Amniotic epithelial cell (primary cell): ENCODE results near the gene ZNF576.
"Not testable (repeated sequence)": the region's sequence is repeated elsewhere in the genome, so short reads cannot be mapped to it uniquely, and the experiment has no call there.

ENCODE experiments used
- DNase-seq: peaks from one replicate; pipeline ENCODE4 v3.0.0-alpha.2; 2010; ENCODE audit warnings: low read depth

The ZNF576 gene

DNA sequence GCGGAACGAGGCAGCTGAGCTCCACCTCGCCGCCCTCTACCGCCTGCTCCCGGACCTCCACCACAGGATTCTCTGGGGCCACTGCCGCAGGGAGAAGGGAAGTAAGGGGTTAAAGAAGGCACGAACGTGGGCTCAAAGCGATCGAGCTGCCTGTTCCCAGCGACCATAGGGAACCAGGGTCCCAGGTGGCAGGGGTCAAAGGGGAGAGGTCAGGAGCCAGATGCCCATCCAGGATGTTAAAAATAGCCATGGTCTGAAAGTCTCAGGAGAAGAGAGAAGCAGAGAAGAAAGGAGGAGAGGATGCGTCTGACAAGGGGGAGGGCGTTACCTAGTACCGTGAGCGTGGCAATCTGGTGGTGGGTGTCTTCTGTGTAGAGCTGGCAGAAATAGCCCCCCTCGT lies 30.4 kb downstream of the ZNF576 start:
- no peak for DNase-seq

DNA sequence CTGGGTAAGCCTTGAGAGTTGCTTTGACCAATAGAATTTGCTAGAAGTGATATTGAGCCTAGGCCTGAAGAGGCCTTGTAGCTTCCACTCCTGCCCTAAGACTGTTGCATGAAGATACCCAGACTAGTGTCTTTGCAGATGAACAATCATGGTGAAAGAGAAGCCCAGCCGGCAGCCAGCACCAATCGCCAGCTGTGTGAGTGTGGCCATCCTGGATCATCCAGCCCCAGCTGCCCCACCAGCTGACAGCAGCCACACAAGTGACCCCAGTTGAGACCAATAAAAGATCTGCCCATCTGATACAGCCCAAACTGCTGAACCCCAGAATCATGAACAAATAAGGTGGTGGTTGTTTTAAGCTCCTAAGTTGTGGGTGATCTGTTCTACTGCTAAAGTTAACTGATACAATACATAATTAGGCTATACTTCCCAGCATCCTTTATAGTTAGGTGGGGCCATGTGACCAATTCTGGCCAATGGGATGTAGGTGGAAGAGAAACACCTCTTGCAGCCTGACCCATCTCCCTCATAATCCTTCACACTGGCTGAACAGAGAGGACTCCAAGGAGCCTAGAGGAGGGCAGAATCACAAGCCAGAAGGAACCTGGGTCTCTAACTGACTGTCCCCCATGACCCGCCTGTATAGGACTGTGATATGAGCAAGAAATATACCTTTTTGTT lies 32.4 kb downstream of the ZNF576 start:
- no peak for DNase-seq

DNA sequence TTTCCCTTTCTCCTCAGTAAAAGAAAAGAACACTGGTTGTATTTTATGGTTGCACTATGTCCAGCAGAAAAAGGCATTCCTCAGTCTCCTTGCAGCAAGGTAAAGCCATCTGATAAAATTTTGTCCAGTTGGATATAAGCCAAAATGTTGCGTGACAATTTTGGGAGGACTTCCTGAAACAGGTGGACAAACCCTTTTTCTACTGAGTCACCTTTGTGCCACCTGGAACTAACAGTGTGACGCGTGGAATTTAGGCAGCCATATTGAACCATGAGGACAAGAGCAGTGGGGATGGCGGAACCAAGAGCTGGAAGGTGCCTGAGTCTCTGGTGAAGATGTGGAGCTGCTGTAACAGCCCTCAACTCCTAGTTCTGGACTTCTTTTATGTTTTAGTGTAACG lies 35.1 kb downstream of the ZNF576 start:
- no peak for DNase-seq

DNA sequence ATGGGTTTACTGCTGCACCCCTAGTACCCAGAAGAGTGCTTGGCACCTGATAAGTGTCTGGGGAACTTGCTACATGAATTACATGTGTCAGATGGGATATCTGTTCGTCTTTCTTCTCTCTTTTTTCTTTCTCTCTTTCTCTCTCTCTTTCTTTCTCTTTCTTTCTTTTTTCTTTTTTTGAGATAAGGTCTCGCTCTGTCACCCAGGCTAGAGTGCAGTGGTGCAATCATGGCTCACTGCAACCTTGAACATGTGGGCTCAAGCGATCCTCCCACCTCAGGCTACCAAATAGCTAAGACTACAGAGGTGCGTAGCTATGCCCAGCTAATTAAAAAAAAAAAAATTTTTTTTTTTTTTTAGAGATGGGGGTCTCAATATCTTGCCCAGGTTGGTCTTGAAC lies 37.1 kb downstream of the ZNF576 start:
- no peak for DNase-seq

DNA sequence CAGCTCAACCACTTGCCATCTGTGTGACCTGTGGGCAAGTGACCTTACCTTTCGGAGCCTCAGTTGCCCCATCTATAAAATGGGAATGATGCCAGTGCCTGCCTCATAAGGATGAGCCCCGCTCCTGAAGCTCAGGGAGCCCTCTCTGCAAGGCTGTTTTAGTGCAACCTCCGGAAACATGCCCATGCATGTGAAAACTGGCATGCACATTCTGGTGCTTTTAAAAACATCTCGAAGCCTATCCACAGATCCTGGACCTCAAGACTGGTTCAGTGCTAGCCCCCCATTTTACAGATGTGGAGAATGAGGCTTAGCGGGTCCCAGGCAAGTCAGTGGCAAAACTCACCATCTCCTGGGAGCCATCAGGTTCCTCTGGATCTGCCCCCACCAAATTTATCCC lies 37.7 kb downstream of the ZNF576 start:
- DNase-seq: no peak

DNA sequence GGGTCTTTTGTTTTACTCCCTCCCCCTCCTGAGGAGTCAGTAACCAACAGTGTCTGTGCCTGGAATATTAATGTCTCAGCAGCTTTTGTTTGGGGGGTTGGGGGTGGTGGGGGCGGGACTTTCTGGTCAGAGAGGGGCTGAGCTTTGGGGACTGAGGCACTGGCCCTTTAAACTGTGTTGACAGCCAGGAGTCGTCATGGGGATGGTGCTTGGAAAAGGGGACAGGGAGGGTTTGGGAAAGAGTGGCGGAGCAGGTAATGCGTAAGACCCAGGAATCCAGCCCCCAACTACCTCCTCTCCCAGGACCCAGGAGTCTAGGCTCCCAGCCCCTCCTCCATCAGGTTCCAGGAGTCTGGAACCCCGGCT lies 38.1 kb downstream of the ZNF576 start:
- no peak for DNase-seq

DNA sequence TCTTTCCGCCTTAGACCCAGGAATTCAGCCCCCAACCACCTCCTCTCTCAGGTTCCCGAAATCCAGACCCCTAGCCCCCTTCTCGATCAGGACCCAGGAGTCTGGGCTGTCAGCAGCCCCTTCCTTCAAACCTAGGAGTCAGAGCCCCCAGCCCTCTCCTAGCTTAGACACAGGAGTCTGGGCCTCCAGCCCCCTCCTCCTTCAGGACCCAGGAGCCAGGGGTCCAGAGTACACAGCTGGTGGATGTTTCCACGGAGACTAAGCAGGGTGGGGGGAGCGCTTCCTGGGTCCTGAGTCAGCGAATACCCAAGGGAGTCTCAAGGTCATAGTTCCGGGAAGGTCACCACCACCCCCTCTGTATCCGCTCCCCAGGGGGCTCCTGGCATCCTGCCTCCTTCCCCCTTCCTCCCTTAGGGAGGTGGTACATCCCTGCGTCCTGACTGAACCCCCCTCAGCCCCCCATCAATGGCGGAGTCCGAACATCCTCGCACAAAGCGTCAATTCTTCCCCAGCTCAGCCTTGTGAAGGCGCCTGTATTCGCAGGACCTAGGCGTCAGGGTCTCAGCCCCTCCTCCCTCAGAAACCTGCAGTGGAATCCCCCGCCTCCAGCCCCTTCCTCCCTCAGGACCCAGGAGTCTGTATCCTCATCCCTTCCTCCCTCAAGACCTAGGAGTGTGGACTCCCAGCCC lies 38.6 kb downstream of the ZNF576 start:
- peak; percentile 28 for DNase-seq

DNA sequence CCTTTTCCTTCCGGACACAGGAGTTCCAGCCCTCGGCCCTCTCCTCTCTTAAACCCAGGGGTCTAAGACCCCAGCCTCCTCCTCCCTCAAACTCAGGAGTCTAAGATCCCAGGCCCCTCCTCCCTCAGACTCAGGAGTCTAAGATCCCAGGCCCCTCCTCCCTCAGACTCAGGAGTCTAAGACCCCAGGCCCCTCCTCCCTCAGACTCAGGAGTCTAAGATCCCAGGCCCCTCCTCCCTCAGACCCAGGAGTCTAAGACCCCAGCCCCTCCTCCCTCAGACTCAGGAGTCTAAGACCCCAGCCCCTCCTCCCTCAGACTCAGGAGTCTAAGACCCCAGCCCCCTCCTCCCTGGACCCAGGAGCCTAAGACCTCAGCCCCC lies 39.2 kb downstream of the ZNF576 start:
- DNase-seq: not testable (repeated sequence)

DNA sequence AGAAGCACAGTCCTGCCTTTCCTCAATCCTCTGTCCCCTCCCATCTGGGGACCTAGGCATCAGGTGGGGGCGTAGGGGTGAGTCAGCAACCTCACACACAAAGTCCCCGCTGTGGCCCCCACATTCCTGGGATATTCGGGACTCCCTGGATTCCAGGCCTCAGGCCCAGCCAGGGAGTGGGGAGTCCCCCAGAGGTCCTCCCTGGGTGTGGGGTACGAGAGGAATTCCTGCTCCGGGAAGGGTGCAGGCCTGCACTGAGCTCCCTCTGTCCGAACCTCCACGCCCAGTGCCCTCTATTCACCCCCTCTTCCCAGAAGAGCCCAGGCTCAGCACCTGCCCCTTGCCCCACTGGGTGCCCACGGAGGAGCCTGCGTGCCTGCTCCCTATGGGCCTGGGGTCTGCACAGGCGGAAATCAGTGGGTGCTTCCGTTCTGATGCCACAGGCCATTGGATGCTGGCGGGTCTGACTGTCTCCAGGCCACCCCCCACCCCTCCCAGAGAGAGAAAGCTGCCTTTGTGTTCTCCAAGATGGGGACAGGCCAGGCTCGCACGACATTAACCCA lies 39.8 kb downstream of the ZNF576 start:
- peak; percentile 28 for DNase-seq

DNA sequence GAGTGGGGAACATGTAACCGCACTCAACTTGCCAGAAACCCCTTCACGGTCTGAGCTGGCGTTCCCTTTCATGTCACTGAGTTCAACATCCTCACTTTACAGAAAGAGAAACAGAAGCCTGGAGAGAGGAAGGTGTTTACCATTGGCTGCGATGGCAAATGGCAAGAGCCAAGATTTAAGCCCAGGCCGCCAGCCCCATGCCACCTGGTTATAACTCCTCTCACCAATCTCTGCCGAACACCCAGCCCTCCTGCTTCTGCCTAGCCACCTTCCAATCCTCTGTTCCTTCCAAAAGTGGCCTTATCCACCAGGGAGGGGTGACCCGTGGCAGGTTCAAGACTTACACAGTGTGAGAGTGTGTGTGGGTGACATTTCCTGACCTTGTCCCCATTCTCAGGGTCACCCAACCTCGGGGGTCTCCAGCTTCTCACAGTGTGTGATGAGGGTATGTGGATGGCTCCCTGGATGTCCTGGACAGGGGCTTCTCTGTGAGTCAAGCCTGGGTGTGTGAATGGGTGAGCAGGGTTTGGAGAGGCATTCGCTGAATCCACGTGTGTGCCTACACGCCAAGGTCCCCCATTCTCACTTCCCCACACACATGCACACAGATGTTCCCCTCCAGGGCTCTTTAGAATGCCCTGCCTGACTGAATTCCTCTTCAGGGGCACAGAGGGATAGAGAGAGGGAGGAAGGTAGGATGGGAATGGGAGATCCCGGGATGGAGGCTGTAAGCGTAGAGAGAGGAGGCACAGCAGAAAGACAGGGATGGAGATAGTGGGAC lies 42.0 kb downstream of the ZNF576 start:
- DNase-seq: no peak

DNA sequence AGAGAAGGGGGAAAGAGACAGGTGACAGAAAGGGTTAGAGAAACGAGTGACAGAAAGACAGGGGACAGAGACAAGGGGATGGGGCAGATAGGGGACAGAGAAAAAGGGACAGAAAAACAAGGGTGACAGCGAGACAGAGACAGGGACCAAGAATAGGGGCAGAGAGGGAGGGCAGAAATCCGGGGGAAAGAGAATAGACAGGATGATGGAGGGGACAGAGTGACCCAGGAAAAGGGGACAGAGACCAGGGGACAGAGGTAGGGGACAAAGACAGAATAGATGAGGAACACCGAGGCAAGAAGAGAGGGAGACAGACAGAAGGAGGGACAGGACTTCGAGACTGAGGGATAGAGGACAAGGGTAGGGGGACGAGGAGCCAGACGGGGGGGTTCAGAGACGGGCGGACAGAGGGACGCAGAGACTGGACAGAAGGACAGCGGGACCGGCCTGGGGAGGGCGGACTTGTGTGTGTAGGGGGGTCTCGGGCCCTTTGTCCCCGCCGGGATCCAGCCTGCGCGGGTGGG lies 42.7 kb downstream of the ZNF576 start:
- DNase-seq: no peak

DNA sequence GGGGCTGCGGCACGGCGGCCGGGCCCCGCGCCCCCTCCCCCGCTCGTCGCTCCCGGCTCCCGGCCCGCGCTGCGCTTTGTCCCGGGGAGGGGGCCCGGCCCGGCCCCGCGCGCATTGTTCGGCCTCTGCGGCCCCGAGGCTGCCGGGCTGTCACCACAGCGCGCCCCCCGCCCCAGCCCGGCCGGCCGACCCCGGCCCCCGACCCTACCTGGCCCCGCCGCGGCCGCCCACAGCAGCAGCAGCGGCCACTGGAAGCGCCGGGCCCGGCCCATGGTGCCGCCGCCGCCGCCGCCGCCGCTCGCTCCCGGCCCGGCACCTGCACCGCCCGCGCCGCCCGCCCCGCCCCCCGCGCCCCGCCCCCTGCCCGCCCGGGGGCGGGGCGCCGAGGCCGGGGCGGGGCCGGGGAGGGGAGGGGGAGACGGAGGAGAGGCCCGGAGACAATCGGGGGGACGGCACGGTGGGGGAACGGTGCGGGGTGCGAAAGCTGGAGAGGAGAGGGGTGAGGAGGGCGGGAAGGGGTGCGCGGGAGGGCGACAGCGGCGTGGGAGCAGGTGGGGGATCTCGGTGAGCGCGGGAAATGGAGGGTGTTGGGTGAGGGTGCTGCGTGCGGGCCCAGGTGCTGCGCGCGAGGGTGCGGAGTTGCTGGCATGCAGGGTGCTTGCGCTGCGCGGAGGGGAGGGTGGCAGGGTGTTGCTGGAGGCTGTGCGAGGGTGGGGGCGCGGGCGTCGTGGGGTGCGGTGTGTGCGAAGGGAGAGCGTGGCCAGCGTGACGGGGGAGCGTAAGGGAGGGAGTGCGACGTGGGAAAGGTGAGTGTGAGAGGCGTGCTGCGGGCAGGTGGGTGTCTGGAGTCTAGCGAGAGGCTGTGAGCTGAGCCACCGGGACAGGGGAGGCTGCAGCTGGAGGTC lies 43.4 kb downstream of the ZNF576 start, which contains the start of gene CADM4:
Gene CADM4, minus strand, starts transcription at position 332 of the 905 bp plus-strand sequence. Its CDS starts 60 bp downstream, at position 272.
- DNase-seq: no peak

DNA sequence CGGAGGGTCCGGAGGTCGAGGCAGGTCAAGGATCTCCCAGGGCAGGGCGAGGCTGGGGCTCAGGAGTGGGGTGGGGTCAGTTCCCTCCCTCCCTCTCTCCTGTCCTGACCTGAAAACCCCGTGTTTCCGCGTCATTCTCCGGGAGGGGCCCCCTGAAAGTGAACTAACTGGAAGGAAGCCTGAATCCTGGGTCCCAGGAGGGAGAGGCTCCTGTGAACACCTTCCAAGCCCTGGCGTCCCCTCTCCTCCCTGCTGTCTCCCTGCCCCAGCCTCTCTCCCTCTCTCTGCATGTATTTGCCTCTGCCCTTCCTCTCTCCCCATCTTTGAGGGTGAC lies 44.0 kb downstream of the ZNF576 start:
- no peak for DNase-seq

DNA sequence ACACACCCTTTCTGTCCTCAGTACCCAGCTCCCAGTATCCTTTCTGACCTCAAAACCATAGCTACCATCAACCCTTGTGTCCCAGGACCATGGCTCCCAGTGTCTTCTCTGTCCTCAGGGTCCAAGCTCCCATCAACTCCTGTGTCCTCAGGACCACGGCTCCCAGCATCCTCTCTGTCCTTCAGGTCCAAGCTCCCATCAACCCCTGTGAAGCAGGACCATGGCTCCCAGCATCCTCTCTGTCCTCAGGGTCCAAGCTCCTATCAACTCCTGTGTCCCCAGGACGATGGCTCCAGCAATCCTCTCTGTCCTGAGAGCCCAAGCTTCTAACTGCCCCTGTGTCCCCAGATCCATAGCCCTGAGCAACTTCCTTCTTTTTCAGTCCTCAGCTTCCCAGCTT lies 44.9 kb downstream of the ZNF576 start:
- DNase-seq: no peak

DNA sequence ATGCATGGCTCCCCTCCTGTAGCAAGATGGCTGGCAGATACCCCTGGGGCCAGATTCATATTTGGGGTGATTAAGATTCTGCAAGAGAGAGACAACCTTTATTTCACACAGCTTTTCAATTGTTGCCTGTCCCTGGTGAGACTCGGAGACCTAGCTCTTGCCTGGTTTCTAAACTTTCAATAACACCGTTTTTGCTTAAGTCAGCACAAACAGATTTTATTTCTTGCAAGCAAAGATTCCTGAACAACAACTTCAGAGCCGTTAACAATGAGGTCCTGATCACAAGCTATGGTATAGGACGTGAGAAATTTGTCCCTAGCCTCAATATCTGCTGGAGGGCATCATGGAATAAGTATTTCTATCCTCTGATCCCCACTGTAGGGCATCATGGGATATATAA lies 46.1 kb downstream of the ZNF576 start:
- no peak for DNase-seq

DNA sequence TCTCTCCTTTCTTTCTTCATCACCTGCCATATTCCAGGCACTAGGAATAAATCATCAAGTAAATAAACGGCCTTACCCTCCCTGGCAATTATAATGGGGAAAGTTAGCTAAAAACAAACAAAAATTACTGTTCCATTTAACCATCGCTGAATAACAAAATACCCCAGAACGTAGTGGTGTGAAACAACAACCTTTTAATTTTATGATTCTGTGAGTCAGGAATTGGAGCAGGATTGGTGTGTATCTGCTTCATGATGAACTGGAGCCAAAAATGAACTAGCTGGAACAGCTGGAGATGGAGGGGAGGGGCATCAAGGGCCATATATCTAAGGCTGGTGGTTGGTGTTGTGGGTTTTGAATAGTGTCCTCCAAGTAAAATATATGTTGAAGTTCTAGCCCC lies 46.9 kb downstream of the ZNF576 start:
- DNase-seq: no peak

DNA sequence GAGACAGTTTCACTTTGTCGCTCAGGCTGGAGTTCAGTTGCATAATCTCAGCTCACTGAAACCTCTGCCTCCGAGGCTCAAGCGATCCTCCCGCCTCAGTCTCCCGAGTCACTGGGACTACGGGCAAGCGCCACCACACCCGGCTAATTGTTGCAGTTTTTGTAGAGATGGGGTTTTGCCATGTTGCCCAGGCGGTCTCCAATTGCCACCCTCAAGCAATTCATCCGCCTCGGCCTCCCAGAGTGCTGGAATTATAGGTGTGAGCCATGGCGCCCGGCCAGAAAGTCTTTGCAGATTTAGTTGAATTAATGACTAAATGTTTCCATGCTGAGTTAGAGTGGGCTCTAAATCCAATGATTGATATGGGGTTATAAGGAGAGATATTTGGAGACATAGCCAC lies 47.8 kb downstream of the ZNF576 start:
- no peak for DNase-seq

DNA sequence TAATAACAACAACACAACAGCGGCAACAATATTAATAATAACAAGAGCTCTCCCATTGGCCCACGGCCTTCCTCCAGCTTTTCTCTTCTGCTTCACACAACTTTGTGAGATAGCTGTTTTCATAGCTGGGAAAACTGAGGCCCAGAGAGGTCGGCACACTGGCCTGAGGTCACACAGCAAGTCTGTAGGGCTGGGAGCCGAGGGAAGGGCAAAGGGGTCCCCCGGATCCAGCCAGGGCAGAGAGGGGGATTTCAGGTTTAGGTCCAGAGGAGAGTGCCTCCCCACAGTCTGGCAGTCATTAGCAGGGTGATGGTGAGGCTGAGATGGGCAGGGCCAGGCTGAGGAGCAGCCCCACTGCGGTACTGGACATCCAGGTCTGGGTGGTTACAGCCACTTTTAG lies 52.2 kb downstream of the ZNF576 start:
- no peak for DNase-seq

DNA sequence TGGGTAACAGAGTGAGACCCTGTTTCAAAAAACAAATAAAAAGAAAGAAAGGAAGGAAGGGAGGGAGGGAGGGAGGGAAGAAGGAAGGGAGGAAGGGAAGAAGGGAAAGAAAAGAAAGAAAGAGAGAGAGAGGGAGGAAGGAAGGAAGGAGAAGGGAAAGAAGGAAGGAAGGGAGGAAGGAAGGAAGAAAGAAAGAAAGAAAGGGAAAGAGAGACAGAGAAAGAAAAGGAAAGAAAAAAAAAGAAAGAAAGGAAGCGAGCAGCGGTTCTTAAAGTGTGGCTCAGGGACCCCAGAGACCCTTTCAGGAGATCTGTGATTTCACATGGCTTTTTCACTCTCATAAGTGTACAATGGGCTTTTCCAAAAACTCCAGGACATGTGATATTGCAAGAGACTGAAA lies 53.1 kb downstream of the ZNF576 start:
- no peak for DNase-seq

DNA sequence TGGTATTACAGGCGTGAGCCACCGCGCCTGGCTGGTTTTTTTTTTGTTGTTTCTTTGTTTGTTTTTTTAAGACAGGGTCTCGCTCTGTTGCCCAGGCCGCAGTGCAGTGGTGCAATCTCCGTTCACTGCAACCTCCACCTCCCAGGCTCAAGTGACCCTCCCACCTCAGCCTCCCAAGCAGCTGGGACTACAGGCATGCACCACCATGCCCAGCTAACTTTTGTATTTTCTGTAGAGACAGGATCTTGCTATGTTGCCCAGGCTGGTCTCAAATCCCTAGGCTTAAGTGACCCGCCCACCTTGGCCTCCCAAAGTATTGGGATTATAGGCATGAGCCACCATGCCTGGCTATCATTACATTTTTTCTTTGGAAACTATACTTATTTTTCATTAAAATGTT lies 53.9 kb downstream of the ZNF576 start:
- DNase-seq: not testable (repeated sequence)
